H1 (cell line): ENCODE measurements around the gene HSH2D. TPM values are rescaled to one million over a fixed set of nuclear protein-coding genes. Genes with fewer than 3 reads are reported as not detected.

Source experiments
- CTCF ChIA-PET: fragments of 300-600 bp; sonication (Branson Sonifier 250); formaldehyde crosslinking; loops from one replicate; lab custom pipeline; 2021; ENCODE audit not compliant: partially characterized antibody; lab: Charles Lee
- POLR2A ChIA-PET: fragments of 300-600 bp; sonication (Branson Sonifier 250); formaldehyde crosslinking; loops from one replicate; lab custom pipeline; 2021; ENCODE audit warnings: inconsistent platforms; ENCODE audit not compliant: partially characterized antibody; lab: Charles Lee
- DNase-seq, 2 experiments: peaks; one replicate each; pipeline versions ENCODE4 v3.0.0 to v3.0.0-alpha.2; 2010 to 2022; ENCODE audit warnings: low spot score in 2 of 2, low read depth in 1 of 2, mixed read lengths in 1 of 2
- FAIRE-seq: peaks from 2 replicates; lab custom pipeline; 2011; peaks lifted over from hg19 to GRCh38; lab: Jason Lieb, UNC
- H2AFZ ChIP-seq: 2 replicates; pipeline ENCODE4 v1.8.1; 2012; ENCODE audit warnings: low read length, inconsistent platforms
- H2AK5ac ChIP-seq: 2 replicates; pipeline ENCODE4 v1.6.1; 2013; ENCODE audit warnings: low read depth, low read length
- H2BK120ac ChIP-seq: replicated peaks from 2 replicates; pipeline ENCODE3; 2013; ENCODE audit warnings: low read depth, low read length, inconsistent platforms
- H2BK12ac ChIP-seq: 2 replicates; pipeline ENCODE4 v1.6.1; 2013; ENCODE audit warnings: low read depth, low read length
- H2BK15ac ChIP-seq: 2 replicates; pipeline ENCODE4 v1.6.1; 2013; ENCODE audit warnings: low read length
- H2BK20ac ChIP-seq: 2 replicates; pipeline ENCODE4 v1.6.1; 2013; ENCODE audit warnings: low read length
- H2BK5ac ChIP-seq: 2 replicates; pipeline ENCODE4 v1.6.1; 2013; ENCODE audit warnings: low read depth, low read length
- H3K14ac ChIP-seq: 2 replicates; pipeline ENCODE4 v1.6.1; 2013; ENCODE audit warnings: inconsistent platforms; ENCODE audit not compliant: insufficient read length
- H3K18ac ChIP-seq: 2 replicates; pipeline ENCODE4 v1.6.1; 2013; ENCODE audit warnings: low read length; ENCODE audit errors: extremely low read depth
- H3K23ac ChIP-seq: 2 replicates; pipeline ENCODE4 v1.6.1; 2013; ENCODE audit warnings: inconsistent platforms; ENCODE audit not compliant: insufficient read length
- H3K23me2 ChIP-seq: 2 replicates; pipeline ENCODE4 v1.6.1; 2013; ENCODE audit warnings: low read depth, low read length
- H3K27ac ChIP-seq: 2 replicates; pipeline ENCODE4 v1.6.1; 2011; ENCODE audit warnings: low read depth, low read length, inconsistent platforms
- H3K27me3 ChIP-seq, 4 experiments: replicated peaks in 1 of 4; 1 replicate in 1 of 4; 2 replicates in 3 of 4; pipeline versions ENCODE4 v1.6.1 to v1.8.1; 2011 to 2013; ENCODE audit warnings: low read length in 3 of 4, mild to moderate bottlenecking in 3 of 4, inconsistent platforms in 2 of 4, mixed read lengths in 2 of 4, moderate library complexity in 1 of 4; ENCODE audit not compliant: control insufficient read depth in 3 of 4, insufficient read depth in 3 of 4; ENCODE audit errors: extremely low read depth in 1 of 4
- H3K36me3 ChIP-seq, 4 experiments: 2 replicates each; pipeline versions ENCODE4 v1.6.1 to v1.8.1; 2011 to 2013; ENCODE audit warnings: mild to moderate bottlenecking in 4 of 4, low read length in 3 of 4, moderate library complexity in 2 of 4, control low read depth in 1 of 4, inconsistent platforms in 1 of 4; ENCODE audit not compliant: insufficient read depth in 4 of 4, control insufficient read depth in 2 of 4
- H3K4ac ChIP-seq: replicated peaks from 2 replicates; pipeline ENCODE3; 2013; ENCODE audit warnings: low read length, low read depth, mixed read lengths, inconsistent platforms; ENCODE audit not compliant: insufficient read length
- H3K4me1 ChIP-seq, 4 experiments: replicated peaks in 1 of 4; 1 replicate in 1 of 4; 2 replicates in 3 of 4; pipeline versions ENCODE4 v1.6.1 to v1.8.1; 2011 to 2013; ENCODE audit warnings: low read length in 3 of 4, inconsistent platforms in 2 of 4, mixed read lengths in 1 of 4; ENCODE audit not compliant: insufficient read depth in 4 of 4, control insufficient read depth in 3 of 4
- H3K4me2 ChIP-seq, 2 experiments: 2 replicates each; pipeline versions ENCODE4 v1.6.1 to v1.8.1; 2011 to 2013; ENCODE audit warnings: low read depth in 2 of 2, low read length in 2 of 2, control low read depth in 1 of 2, inconsistent platforms in 1 of 2, mild to moderate bottlenecking in 1 of 2; ENCODE audit not compliant: insufficient read depth in 1 of 2
- H3K4me3 ChIP-seq, 4 experiments: fragments of 200-600, 300-600 bp in 1 of 4; sonication (generic), shearing (Covaris generic), sonication (Bioruptor Twin) in 1 of 4; 2 replicates each; pipeline versions ENCODE4 v1.5.1 to v1.8.1; 2011 to 2016; ENCODE audit warnings: low read length in 4 of 4, low read depth in 3 of 4, control low read depth in 2 of 4, inconsistent platforms in 2 of 4, mild to moderate bottlenecking in 2 of 4, mixed read lengths in 1 of 4, moderate library complexity in 1 of 4; ENCODE audit not compliant: insufficient read depth in 2 of 4; ENCODE audit errors: extremely low read depth in 1 of 4
- H3K56ac ChIP-seq: replicated peaks from 2 replicates; pipeline ENCODE3; 2013; ENCODE audit warnings: low read depth, mild to moderate bottlenecking, mixed read lengths, low read length, inconsistent platforms; ENCODE audit not compliant: insufficient read length
- H3K79me1 ChIP-seq: 2 replicates; pipeline ENCODE4 v1.6.1; 2013; ENCODE audit warnings: low read depth, low read length, control low read depth
- H3K79me2 ChIP-seq, 2 experiments: 2 replicates each; pipeline versions ENCODE4 v1.6.1 to v1.8.1; 2012 to 2013; ENCODE audit warnings: low read length in 2 of 2, mild to moderate bottlenecking in 2 of 2, inconsistent platforms in 1 of 2; ENCODE audit not compliant: insufficient read depth in 2 of 2, control insufficient read depth in 1 of 2
- H3K9ac ChIP-seq, 4 experiments: replicated peaks in 1 of 4; 1 replicate in 1 of 4; 2 replicates in 3 of 4; pipeline versions ENCODE4 v1.6.1 to v1.8.1; 2011 to 2013; ENCODE audit warnings: low read depth in 3 of 4, low read length in 3 of 4, control low read depth in 2 of 4, mild to moderate bottlenecking in 2 of 4, moderate library complexity in 2 of 4, inconsistent platforms in 1 of 4; ENCODE audit errors: extremely low read depth in 1 of 4
- H3K9me3 ChIP-seq, 2 experiments: 2 replicates each; pipeline versions ENCODE4 v1.6.1 to v1.8.1; 2012 to 2013; ENCODE audit warnings: mild to moderate bottlenecking in 2 of 2, moderate library complexity in 2 of 2, control low read depth in 1 of 2, inconsistent platforms in 1 of 2, low read depth in 1 of 2, low read length in 1 of 2, mixed read lengths in 1 of 2; ENCODE audit not compliant: insufficient read depth in 2 of 2
- H4K20me1 ChIP-seq, 2 experiments: replicated peaks in 1 of 2; 2 replicates each; pipeline versions ENCODE3 to v1.8.1; 2011 to 2013; ENCODE audit warnings: inconsistent platforms in 2 of 2, low read length in 2 of 2, mild to moderate bottlenecking in 1 of 2; ENCODE audit not compliant: insufficient read depth in 2 of 2, control insufficient read depth in 1 of 2
- H4K5ac ChIP-seq: 2 replicates; pipeline ENCODE4 v1.6.1; 2013; ENCODE audit warnings: low read length, low read depth, mixed read lengths, inconsistent platforms; ENCODE audit not compliant: insufficient read length
- H4K8ac ChIP-seq: 2 replicates; pipeline ENCODE4 v1.8.0; 2013; ENCODE audit warnings: mild to moderate bottlenecking, moderate library complexity, low read length, inconsistent platforms; ENCODE audit not compliant: insufficient read depth; ENCODE audit errors: extremely low read depth
- H4K91ac ChIP-seq: replicated peaks from 2 replicates; pipeline ENCODE3; 2013; ENCODE audit warnings: low read length, mixed read lengths, inconsistent platforms; ENCODE audit not compliant: insufficient read length
- CBX5 ChIP-seq: fragments of 300-800, 300-1000 bp; sonication (generic); IDR thresholded peaks from 2 replicates; pipeline ENCODE4 v1.7.1; 2016; ENCODE audit warnings: antibody characterized with exemption, low read length, low read depth
- POLR2A ChIP-seq, 2 experiments: IDR thresholded peaks; 1 replicate in 1 of 2; 2 replicates in 1 of 2; pipeline ENCODE4 v1.6.1; 2011; ENCODE audit warnings: low read depth in 2 of 2, low read length in 2 of 2, mild to moderate bottlenecking in 2 of 2; ENCODE audit errors: control extremely low read depth in 1 of 2
- YY1 ChIP-seq: IDR thresholded peaks from 2 replicates; pipeline ENCODE4 v1.6.1; 2011; ENCODE audit warnings: low read depth, mild to moderate bottlenecking, low read length
- WGBS, 2 experiments: shearing (Covaris generic) in 1 of 2; methylation state at CpG; one replicate each; pipeline versions ENCODE4 v1.1.6 to v1.1.7; 2013 to 2015; ENCODE audit warnings: low lambda C conversion rate in 2 of 2, mixed read lengths in 2 of 2, inconsistent platforms in 1 of 2, low coverage in 1 of 2, missing lambda C conversion rate in 1 of 2; ENCODE audit not compliant: insufficient replicate concordance in 2 of 2, insufficient coverage in 1 of 2, insufficient read length in 1 of 2; ENCODE audit errors: extremely low coverage in 1 of 2, missing lambda C conversion rate in 1 of 2; 5-methylcytosine and 5-hydroxymethylcytosine counted together
- polyA plus RNA-seq, 7 experiments: library from polyadenylated mRNA; depleted of rRNA in 3 of 7; stranded (reverse) in 5 of 7; unstranded in 2 of 7; fragments of >200 nt in 5 of 7; fragments of 200-250 nt in 2 of 7; gene quantifications; 1 replicate in 5 of 7; 2 replicates in 1 of 7; 4 replicates in 1 of 7; pipeline versions ENCODE4 v1.2.1 to v1.2.3, GENCODE V29; 2011 to 2013; ENCODE audit warnings: missing spikeins in 2 of 7, mixed read lengths in 2 of 7
- total RNA-seq: library from RNA; stranded (reverse); fragmentation: NEBNext Ultra II Directional; extraction: Animal tissue kit (Norgen Biotek cat#: 25700); gene quantifications from 2 replicates; pipeline ENCODE4 v1.2.1, GENCODE V29; 2021
- TF ChIP-seq, protein P1 (sequence below): IDR thresholded peaks from 2 replicates; pipeline ENCODE4 v1.6.1; 2012; ENCODE audit warnings: inconsistent platforms

Gene HSH2D
- total and polyA plus RNA-seq, 2 of the 8 experiments (the other 6 are each of a cell fraction or from before 2014, with no cell fraction given): 0.67 to 1.6 TPM

DNA sequence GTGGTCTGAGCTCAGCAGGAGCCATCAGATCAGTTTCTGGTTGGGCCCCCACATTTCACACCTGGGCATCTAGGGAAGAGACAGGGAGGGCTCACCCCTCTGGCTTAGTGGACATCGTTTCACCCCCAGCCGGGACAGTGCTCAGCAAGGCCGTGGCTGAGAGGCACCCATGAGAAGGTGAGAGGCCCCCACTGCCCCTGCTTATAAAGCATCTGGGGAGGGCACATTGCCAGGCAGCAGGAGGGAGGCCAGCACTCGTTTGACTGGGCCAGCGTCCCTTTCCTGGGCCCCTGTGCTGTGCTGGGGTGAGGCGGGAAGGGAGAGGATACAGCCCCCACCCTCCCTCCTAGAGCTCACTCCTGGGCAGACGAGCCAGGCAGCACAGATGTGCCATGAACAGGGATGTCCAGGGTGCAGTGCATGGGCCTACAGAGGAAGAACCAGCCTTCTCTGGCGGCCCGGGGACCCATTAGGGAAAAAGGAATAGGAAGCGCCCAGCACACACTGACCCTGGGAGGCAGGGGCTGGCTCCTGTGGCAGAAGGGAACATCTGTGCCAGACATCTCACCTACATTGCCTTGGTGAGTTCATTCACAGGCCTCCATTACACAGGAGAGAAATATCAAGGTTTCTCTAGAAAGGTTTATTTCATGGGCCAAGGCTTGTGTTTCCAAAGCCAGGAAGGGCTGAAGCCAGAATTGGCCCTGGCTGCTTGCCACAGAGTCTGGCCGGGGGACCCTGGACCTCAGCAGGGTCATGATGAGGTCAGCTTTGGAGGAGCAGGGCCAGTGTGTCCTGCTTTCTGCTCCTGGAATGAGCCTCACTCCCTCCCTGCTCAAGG, 61.9 kb downstream of the HSH2D start:
- 91% methylated on average over 11 of the region's 11 CpGs; no CpG with 5 or more reads in 1 of the 2 experiments for WGBS, 2 experiments
- no peak for FAIRE-seq
- Histone ChIP-seq H2BK120ac (no peak overlapping the region), H4K8ac (no peak overlapping the region), H3K56ac (no peak overlapping the region), H3K27me3 (no peaks in the 10 kb centered on the region), H4K5ac (no peak overlapping the region), H3K9me3 (no peaks in the 10 kb centered on the region), H2AFZ (no peak overlapping the region), H4K91ac (no peak overlapping the region), H3K79me1 (no peaks in the 10 kb centered on the region; the same call in 1 of the 2 replicates), H2BK5ac (no peak overlapping the region), H3K23me2 (no peaks in the 10 kb centered on the region), H3K9ac (no peak overlapping the region), H3K18ac (no peak overlapping the region), H3K4me3 (no peak overlapping the region), H3K79me2 (no peaks in the 10 kb centered on the region), H2BK20ac (no peak overlapping the region), H2AK5ac (no peak overlapping the region), H3K27ac (no peak overlapping the region), H3K4ac (no peak overlapping the region), H2BK12ac (no peak overlapping the region), H3K14ac (no peak overlapping the region), H4K20me1 (peaks cover 2 to 6% of the 10 kb centered on the region in 2 experiments), H3K4me1 (no peaks in the 10 kb centered on the region), H3K4me2 (no peak overlapping the region), H2BK15ac (no peak overlapping the region), H3K36me3 (peaks cover 0 to 11% (median 3%) of the 10 kb centered on the region in 4 experiments; a peak in 4 of 8 replicates), H3K23ac (no peak overlapping the region)
- no peak for DNase-seq
- CTCF ChIA-PET: interaction anchor here (0.6 to 0.8 kb wide), 3 partner anchors 20 to 454 kb away, joined by 3 read pairs; partner anchors contain the start of gene FAM32A
- TF ChIP-seq YY1: no peak
- no peak for TF ChIP-seq CBX5
- TF ChIP-seq, protein P1, sequence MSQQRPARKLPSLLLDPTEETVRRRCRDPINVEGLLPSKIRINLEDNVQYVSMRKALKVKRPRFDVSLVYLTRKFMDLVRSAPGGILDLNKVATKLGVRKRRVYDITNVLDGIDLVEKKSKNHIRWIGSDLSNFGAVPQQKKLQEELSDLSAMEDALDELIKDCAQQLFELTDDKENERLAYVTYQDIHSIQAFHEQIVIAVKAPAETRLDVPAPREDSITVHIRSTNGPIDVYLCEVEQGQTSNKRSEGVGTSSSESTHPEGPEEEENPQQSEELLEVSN: no peak
- no peak for TF ChIP-seq POLR2A (IDR thresholded peaks at IDR 0.05; ENCODE audit: control extremely low read depth in 1 of 2, low read depth in 2 of 2, low read length in 2 of 2)
- POLR2A ChIA-PET: interaction anchor here (1.2 kb wide), 1 partner anchor 18 kb away, joined by 3 read pairs; no protein-coding TSS in a partner anchor
